Activated CD4-positive, alpha-beta T cell treated with anti-CD3 and anti-CD28 coated beads, Interleukin-2, amount 50 U/mL, for 48 hours (primary cell): ENCODE data around the gene CNGA3.

Experiments
- DNase-seq, 2 experiments: peaks; one replicate each; pipeline ENCODE4 v3.0.0-alpha.2; 2020

CNGA3 gene

GRCh38 chr2:98329549-98329948 lies 16.7 kb upstream of the CNGA3 start:
- no peak for DNase-seq

- no peak for DNase-seq
Measured at GRCh38 chr2:98332989-98333388, 13.3 kb upstream of the CNGA3 start.

GRCh38 chr2:98333922-98334321 lies 12.3 kb upstream of the CNGA3 start:
- DNase-seq: no peak

GRCh38 chr2:98334439-98335078 lies 11.7 kb upstream of the CNGA3 start:
- no peak for DNase-seq

- no peak for DNase-seq
Measured at GRCh38 chr2:98335271-98335670, 11.0 kb upstream of the CNGA3 start.

GRCh38 chr2:98341241-98341640 lies 5.0 kb upstream of the CNGA3 start:
- DNase-seq: no peak

- no peak for DNase-seq
Measured at GRCh38 chr2:98343285-98343684, 3.0 kb upstream of the CNGA3 start.

- DNase-seq: no peak
Measured at GRCh38 chr2:98347298-98348065, 1.2 kb downstream of the CNGA3 start.

- DNase-seq: no peak
Measured at GRCh38 chr2:98348066-98348561, 1.9 kb downstream of the CNGA3 start.

- no peak for DNase-seq
Measured at GRCh38 chr2:98350411-98350810, 4.2 kb downstream of the CNGA3 start.

GRCh38 chr2:98355881-98356280 lies 9.6 kb downstream of the CNGA3 start:
- no peak for DNase-seq

GRCh38 chr2:98356729-98357128 lies 10.5 kb downstream of the CNGA3 start:
- no peak for DNase-seq

- DNase-seq: no peak
Measured at GRCh38 chr2:98357849-98358248, 11.6 kb downstream of the CNGA3 start.

- no peak for DNase-seq
Measured at GRCh38 chr2:98359986-98360385, 13.7 kb downstream of the CNGA3 start.

- no peak for DNase-seq
Measured at GRCh38 chr2:98367721-98368120, 21.5 kb downstream of the CNGA3 start.

- DNase-seq: no peak
Measured at GRCh38 chr2:98369710-98370239, 23.5 kb downstream of the CNGA3 start.

- no peak for DNase-seq
Measured at GRCh38 chr2:98372121-98372520, 25.9 kb downstream of the CNGA3 start.

- DNase-seq: no peak
Measured at GRCh38 chr2:98372579-98372978, 26.3 kb downstream of the CNGA3 start.

GRCh38 chr2:98374286-98374685 lies 28.0 kb downstream of the CNGA3 start:
- no peak for DNase-seq

GRCh38 chr2:98374958-98375570 lies 28.8 kb downstream of the CNGA3 start:
- DNase-seq: no peak

GRCh38 chr2:98376301-98376910 lies 30.1 kb downstream of the CNGA3 start:
- DNase-seq: no peak

- no peak for DNase-seq
Measured at GRCh38 chr2:98376996-98377395, 30.7 kb downstream of the CNGA3 start.

- DNase-seq: no peak
Measured at GRCh38 chr2:98377544-98377943, 31.3 kb downstream of the CNGA3 start.
